Bronchial epithelial cell (primary cell): Measurements from ENCODE around the gene TENM3. TPM values are rescaled to one million over a fixed set of nuclear protein-coding genes. Genes with fewer than 3 reads are reported as not detected.

Experiments used
- DNase-seq: peaks from one replicate; pipeline ENCODE4 v3.0.0-alpha.2; 2010; ENCODE audit warnings: low read depth
- FAIRE-seq: peaks from 2 replicates; lab custom pipeline; 2011; peaks lifted over from hg19 to GRCh38; lab: Jason Lieb, UNC
- H3K27me3 ChIP-seq: 2 replicates; pipeline ENCODE4 v1.5.1; 2011; ENCODE audit warnings: low read length; ENCODE audit not compliant: control insufficient read depth, insufficient read depth
- H3K36me3 ChIP-seq: 2 replicates; pipeline ENCODE4 v1.5.1; 2011; ENCODE audit warnings: low read length; ENCODE audit not compliant: control insufficient read depth, insufficient read depth
- H3K4me3 ChIP-seq: 2 replicates; pipeline ENCODE4 v1.5.1; 2011; ENCODE audit warnings: mild to moderate bottlenecking, low read depth, low read length, control low read depth
- CTCF ChIP-seq: IDR thresholded peaks from 2 replicates; pipeline ENCODE4 v1.5.1; 2011; ENCODE audit warnings: mild to moderate bottlenecking, moderate library complexity, low read length, control low read depth, inconsistent platforms; ENCODE audit not compliant: insufficient read depth, severe bottlenecking
- total RNA-seq: library from RNA; depleted of rRNA; stranded (reverse); fragments of >200 nt; gene quantifications from 2 replicates; pipeline ENCODE4 v1.2.1, GENCODE V29; 2014

Gene TENM3
- total RNA-seq, 1 donor from 2014 or later, result 1.3 TPM

- Histone ChIP-seq H3K27me3 (no peaks in the 10 kb centered on the region), H3K36me3 (no peaks in the 10 kb centered on the region), H3K4me3 (no peak overlapping the region)
- DNase-seq (no peak), FAIRE-seq (no peak)
- no peak for TF ChIP-seq CTCF
Observed at GRCh38 chr4:182221987-182222386, 21.2 kb upstream of the TENM3 start.

- no peak for FAIRE-seq
- Histone ChIP-seq H3K27me3 (no peaks in the 10 kb centered on the region), H3K36me3 (no peaks in the 10 kb centered on the region), H3K4me3 (no peak overlapping the region)
- TF ChIP-seq CTCF, result no peak
- DNase-seq, result no peak
Observed at GRCh38 chr4:182222766-182223165, 20.4 kb upstream of the TENM3 start.

GRCh38 chr4:182223708-182224107 lies 19.5 kb upstream of the TENM3 start:
- DNase-seq, result no peak
- Histone ChIP-seq H3K4me3 (no peak overlapping the region), H3K27me3 (no peaks in the 10 kb centered on the region), H3K36me3 (no peaks in the 10 kb centered on the region)
- no peak for FAIRE-seq
- TF ChIP-seq CTCF, result no peak

- FAIRE-seq, result no peak
- no peaks in the 10 kb centered on the region for H3K36me3 ChIP-seq
- no peak for TF ChIP-seq CTCF
- H3K4me3 ChIP-seq, result no peak overlapping the region
- no peak for DNase-seq
- no peaks in the 10 kb centered on the region for H3K27me3 ChIP-seq
Observed at GRCh38 chr4:182224192-182224850, 18.9 kb upstream of the TENM3 start.

GRCh38 chr4:182225257-182225852 lies 17.8 kb upstream of the TENM3 start:
- no peak for TF ChIP-seq CTCF
- H3K4me3 ChIP-seq, result no peak overlapping the region
- no peaks in the 10 kb centered on the region for H3K36me3 ChIP-seq
- DNase-seq, result no peak
- FAIRE-seq, result no peak
- no peaks in the 10 kb centered on the region for H3K27me3 ChIP-seq

- TF ChIP-seq CTCF, result no peak
- no peak for FAIRE-seq
- H3K4me3 ChIP-seq, result no peak overlapping the region
- no peak for DNase-seq
- H3K27me3 ChIP-seq, result no peaks in the 10 kb centered on the region
- H3K36me3 ChIP-seq, result no peaks in the 10 kb centered on the region
Observed at GRCh38 chr4:182227611-182228010, 15.6 kb upstream of the TENM3 start.
